Measurements from ENCODE around the gene CHCHD6.

The CHCHD6 gene

GRCh38 chr3:126963261-126964190 lies 259.5 kb downstream of the CHCHD6 start:
- DNase-seq, result no peak

GRCh38 chr3:126964261-126964660 lies 260.2 kb downstream of the CHCHD6 start:
- DNase-seq, result no peak

GRCh38 chr3:126964950-126965349 lies 260.9 kb downstream of the CHCHD6 start:
- DNase-seq, result no peak

GRCh38 chr3:126965526-126966080 lies 261.6 kb downstream of the CHCHD6 start:
- DNase-seq, result no peak

- DNase-seq, result no peak
Measured at GRCh38 chr3:126967386-126967785, 263.3 kb downstream of the CHCHD6 start.

GRCh38 chr3:126968391-126969390 lies 264.7 kb downstream of the CHCHD6 start:
- no peak for DNase-seq

- no peak for DNase-seq
Measured at GRCh38 chr3:126969586-126969985, 265.5 kb downstream of the CHCHD6 start.

GRCh38 chr3:126970101-126970500 lies 266.1 kb downstream of the CHCHD6 start:
- DNase-seq, result no peak

- no peak for DNase-seq
Measured at GRCh38 chr3:126970921-126971320, 266.9 kb downstream of the CHCHD6 start.

- DNase-seq, result no peak
Measured at GRCh38 chr3:126971891-126972351, 267.9 kb downstream of the CHCHD6 start.

GRCh38 chr3:126972866-126973265 lies 268.8 kb downstream of the CHCHD6 start:
- no peak for DNase-seq

GRCh38 chr3:126973814-126974213 lies 269.8 kb downstream of the CHCHD6 start:
- no peak for DNase-seq

GRCh38 chr3:126974756-126975155 lies 270.7 kb downstream of the CHCHD6 start:
- no peak for DNase-seq

- DNase-seq, result no peak
Measured at GRCh38 chr3:126976906-126977305, 272.9 kb downstream of the CHCHD6 start.

- no peak for DNase-seq
Measured at GRCh38 chr3:126977821-126978220, 273.8 kb downstream of the CHCHD6 start.

GRCh38 chr3:126978291-126978690 lies 274.3 kb downstream of the CHCHD6 start:
- no peak for DNase-seq

- no peak for DNase-seq
Measured at GRCh38 chr3:126979046-126979628, 275.1 kb downstream of the CHCHD6 start.

- DNase-seq, result no peak
Measured at GRCh38 chr3:126980266-126980811, 276.3 kb downstream of the CHCHD6 start.

GRCh38 chr3:126982126-126982470 lies 278.1 kb downstream of the CHCHD6 start:
- DNase-seq, result peak; percentile 26

GRCh38 chr3:126982471-126983175 lies 278.6 kb downstream of the CHCHD6 start, which contains the start of gene PLXNA1:
TSS of gene PLXNA1 (plus strand) at chr3:126983115. CDS start at chr3:126988594, 5,479 bp downstream.
- peak; percentile 83 for DNase-seq

GRCh38 chr3:126983276-126983652 lies 279.2 kb downstream of the CHCHD6 start:
- DNase-seq, result no peak

Measured in hematopoietic multipotent progenitor cell treated with erythropoietin and hydrocortisone succinate and interleukin-3 and kit ligand, for 6 days (in vitro differentiated cells).